Measurements from ENCODE around the gene RAB11FIP4. TPM values are rescaled to one million over a fixed set of nuclear protein-coding genes. Genes with fewer than 3 reads are reported as not detected.
A peak's percentile ranks its signal among the peaks of the same experiment; 100 is the strongest.

Gene RAB11FIP4
- total RNA-seq, 1 experiment from 2014 or later, result 5.3 TPM

- Histone ChIP-seq H3K9me3 (no peaks in the 10 kb centered on the region), H3K36me3 (no peaks in the 10 kb centered on the region), H3K4me3 (no peak overlapping the region), H3K27me3 (no peaks in the 10 kb centered on the region)
- no peak for DNase-seq
Measured at GRCh38 chr17:31541559-31541958, 150.1 kb downstream of the RAB11FIP4 start.

GRCh38 chr17:31544186-31544585 is 152.7 kb downstream of the RAB11FIP4 start:
- no peak for DNase-seq
- no peaks in the 10 kb centered on the region for H3K36me3 ChIP-seq
- no peak overlapping the region for H3K4me3 ChIP-seq
- no peaks in the 10 kb centered on the region for H3K27me3 ChIP-seq
- H3K9me3 ChIP-seq, result no peaks in the 10 kb centered on the region

DNA sequence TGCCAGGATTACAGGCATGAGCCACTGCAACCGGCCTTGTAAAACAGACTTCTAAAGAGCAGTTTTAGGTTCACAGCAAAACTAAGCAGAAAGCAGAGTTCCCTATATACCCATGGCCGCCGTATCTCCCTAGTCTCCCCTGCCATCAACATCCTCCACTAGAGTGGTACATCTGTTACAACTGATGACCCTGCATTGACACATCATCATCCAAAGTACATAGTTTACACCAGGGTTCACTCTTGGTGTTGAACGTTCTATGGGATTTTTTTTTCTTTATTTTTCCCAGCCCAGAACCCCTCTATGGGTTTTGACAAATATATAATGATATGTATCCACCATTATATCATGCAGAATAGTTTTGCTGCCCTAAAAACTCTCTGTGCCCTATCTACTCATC is 155.2 kb downstream of the RAB11FIP4 start:
- no peaks in the 10 kb centered on the region for H3K27me3 ChIP-seq
- no peak for DNase-seq
- no peak overlapping the region for H3K4me3 ChIP-seq
- H3K9me3 ChIP-seq, result no peaks in the 10 kb centered on the region
- H3K36me3 ChIP-seq, result no peaks in the 10 kb centered on the region

GRCh38 chr17:31548709-31549108 is 157.2 kb downstream of the RAB11FIP4 start:
- Histone ChIP-seq H3K36me3 (no peaks in the 10 kb centered on the region), H3K27me3 (no peaks in the 10 kb centered on the region), H3K4me3 (peak overlapping the region; percentile 92), H3K9me3 (no peaks in the 10 kb centered on the region)
- no peak for DNase-seq

GRCh38 chr17:31549121-31549524 is 157.6 kb downstream of the RAB11FIP4 start:
- H3K4me3 ChIP-seq, result peak overlapping the region; percentile 92
- no peaks in the 10 kb centered on the region for H3K27me3 ChIP-seq
- no peaks in the 10 kb centered on the region for H3K36me3 ChIP-seq
- DNase-seq, result no peak
- no peaks in the 10 kb centered on the region for H3K9me3 ChIP-seq

DNA sequence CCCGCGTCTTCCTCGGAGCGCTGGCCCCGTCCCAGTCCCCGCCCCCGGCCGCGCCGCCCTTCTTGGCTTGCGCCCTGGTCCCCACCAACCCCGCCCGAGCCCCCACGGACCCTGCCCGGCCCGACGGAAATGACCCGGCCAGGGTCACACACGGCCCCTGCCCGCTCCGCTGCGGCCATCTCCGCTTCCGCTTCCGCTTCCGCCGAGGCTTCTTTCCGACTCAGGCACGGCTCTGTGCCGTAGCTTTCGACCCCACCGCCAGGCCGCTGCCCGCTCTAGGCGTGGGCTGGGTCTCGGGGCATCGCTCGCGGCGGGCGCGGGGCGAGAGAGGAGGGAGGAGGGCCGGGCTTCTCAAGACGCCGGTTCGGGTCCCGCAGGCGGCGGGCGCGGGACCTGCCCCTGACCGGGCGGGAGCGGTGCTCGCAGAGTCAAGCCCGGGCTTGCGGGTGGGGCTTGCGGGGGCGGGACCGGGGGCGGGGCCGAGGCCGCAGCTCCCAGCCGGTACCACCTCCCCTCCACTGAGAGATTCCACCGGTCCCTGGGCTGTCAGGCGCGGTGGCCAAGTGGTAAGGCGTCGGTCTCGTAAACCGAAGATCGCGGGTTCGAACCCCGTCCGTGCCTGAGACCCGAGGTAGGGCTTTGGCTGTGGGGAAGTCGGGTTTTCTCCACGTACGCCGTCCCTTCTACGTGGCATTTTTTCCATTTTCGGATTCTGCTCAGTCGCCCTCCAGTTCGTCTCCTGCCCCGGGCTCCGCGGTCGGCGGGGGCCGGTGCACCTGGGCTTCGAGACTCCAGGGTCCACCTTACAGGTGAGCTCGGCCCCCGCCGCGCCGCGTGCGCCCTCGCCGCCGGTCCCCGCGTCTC is 158.3 kb downstream of the RAB11FIP4 start:
- H3K9me3 ChIP-seq, result no peaks in the 10 kb centered on the region
- peak; percentile 91 for DNase-seq
- peak overlapping the region; percentile 92 for H3K4me3 ChIP-seq
- no peaks in the 10 kb centered on the region for H3K27me3 ChIP-seq
- no peaks in the 10 kb centered on the region for H3K36me3 ChIP-seq

DNA sequence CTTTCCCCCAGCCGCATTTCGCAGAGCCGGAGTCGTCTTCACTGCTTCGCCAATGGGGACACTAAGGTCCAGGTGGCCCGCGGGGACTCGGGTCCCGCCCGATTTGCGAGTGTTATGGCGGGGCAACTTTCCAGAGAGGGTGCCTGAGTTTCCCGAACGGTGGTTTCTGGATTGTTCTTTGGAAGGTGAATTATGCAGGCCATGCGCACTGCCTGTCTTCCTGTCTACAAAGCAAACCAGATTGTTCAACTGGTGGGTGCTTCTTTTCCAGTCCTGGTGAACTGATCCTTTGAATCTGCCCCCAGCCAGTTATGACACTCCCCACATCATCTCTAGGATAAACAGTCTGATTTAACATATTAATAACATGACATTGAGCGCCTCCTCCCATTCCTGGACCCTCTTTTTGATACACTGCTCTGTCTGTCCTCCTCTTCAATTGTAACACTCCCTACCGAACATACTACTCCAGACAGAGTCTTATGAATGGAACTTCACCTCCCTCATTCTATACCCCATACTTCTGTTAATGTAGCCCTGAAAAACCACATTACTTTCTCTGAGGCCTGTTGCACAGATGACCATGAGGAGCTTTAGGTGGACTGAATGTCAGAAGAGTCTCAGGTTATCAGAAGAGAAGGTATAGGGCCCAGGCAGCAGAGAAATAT is 159.0 kb downstream of the RAB11FIP4 start:
- H3K4me3 ChIP-seq, result peak overlapping the region; percentile 92
- DNase-seq, result no peak
- H3K36me3 ChIP-seq, result no peaks in the 10 kb centered on the region
- H3K27me3 ChIP-seq, result no peaks in the 10 kb centered on the region
- no peaks in the 10 kb centered on the region for H3K9me3 ChIP-seq

DNA sequence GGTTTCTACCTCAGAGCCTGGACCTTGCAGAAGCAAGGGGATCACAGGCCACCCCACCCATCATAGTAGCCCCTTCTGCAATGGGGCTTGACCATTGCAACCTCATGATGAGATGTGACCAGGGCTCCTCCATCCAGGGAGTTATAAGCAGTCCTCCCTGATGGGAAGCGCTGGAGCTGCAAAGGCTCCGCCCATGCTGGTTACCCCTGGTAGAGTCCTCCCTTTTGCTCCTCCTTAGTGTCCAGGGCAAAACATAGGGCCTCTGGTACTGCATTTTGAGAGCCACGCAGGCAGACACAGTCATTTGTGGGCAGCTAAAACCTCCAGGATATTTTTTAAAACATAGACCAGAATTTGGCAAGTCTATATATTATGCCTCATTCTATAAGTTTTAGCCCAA is 161.1 kb downstream of the RAB11FIP4 start:
- Histone ChIP-seq H3K36me3 (no peaks in the 10 kb centered on the region), H3K4me3 (no peak overlapping the region), H3K27me3 (no peaks in the 10 kb centered on the region), H3K9me3 (no peaks in the 10 kb centered on the region)
- DNase-seq, result no peak

GRCh38 chr17:31553506-31553905 is 162.0 kb downstream of the RAB11FIP4 start:
- Histone ChIP-seq H3K4me3 (no peak overlapping the region), H3K36me3 (no peaks in the 10 kb centered on the region), H3K27me3 (no peaks in the 10 kb centered on the region), H3K9me3 (no peaks in the 10 kb centered on the region)
- DNase-seq, result no peak

DNA sequence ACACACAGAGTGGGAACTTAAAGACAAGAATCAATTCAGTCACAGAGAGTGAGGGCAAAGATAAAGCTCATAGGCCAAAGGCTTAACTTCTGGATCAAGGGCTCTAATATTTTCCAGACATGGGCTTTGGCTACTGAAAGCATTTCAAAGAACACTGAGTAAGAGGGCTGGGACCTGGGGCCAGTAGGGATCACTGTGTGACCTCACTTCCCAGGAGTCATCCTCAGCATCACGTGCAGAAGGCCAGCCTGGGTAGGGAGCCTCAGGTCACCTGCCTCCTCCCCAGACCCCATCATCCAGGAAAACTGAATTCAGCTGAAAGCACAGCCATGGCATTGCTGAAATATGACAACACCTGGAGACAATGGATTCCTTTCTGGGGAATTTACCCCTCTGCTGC is 163.5 kb downstream of the RAB11FIP4 start:
- H3K27me3 ChIP-seq, result no peaks in the 10 kb centered on the region
- peaks cover 5% of the 10 kb centered on the region for H3K36me3 ChIP-seq
- no peak overlapping the region for H3K4me3 ChIP-seq
- DNase-seq, result peak; percentile 71
- H3K9me3 ChIP-seq, result no peaks in the 10 kb centered on the region

DNA sequence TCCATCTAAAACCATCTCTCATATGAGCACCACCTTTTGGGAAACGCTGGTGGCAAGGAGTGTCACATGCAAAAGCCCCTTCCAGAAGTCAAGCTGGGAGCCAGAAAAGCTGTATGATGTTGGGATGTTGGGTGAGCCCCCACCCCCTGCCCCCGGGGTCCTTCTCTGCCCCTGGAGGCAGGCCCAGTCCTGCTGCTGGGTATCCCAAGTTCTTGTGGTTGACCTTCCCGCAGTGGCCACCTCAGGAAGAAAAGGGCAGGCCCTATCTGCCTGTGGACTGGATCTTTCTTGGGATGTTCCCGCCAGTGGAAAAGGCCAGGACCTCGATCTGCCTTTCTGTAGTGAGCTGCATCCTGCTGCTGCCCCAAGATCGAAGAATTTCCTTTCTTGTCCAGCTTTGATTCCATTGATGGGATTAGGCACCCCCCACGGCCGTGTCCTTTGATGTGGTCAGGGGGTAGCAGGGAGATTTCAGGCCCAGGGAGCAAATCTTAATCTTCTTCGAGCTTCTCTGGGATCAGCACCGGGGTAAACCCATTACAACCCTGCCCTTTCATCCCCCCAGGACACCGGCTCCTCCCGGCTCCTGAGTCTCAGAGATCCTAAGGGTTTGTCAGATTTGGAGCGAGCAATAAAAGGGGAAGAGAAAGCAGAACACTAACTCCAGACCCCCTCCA is 165.6 kb downstream of the RAB11FIP4 start:
- no peak overlapping the region for H3K4me3 ChIP-seq
- no peak for DNase-seq
- no peaks in the 10 kb centered on the region for H3K9me3 ChIP-seq

DNA sequence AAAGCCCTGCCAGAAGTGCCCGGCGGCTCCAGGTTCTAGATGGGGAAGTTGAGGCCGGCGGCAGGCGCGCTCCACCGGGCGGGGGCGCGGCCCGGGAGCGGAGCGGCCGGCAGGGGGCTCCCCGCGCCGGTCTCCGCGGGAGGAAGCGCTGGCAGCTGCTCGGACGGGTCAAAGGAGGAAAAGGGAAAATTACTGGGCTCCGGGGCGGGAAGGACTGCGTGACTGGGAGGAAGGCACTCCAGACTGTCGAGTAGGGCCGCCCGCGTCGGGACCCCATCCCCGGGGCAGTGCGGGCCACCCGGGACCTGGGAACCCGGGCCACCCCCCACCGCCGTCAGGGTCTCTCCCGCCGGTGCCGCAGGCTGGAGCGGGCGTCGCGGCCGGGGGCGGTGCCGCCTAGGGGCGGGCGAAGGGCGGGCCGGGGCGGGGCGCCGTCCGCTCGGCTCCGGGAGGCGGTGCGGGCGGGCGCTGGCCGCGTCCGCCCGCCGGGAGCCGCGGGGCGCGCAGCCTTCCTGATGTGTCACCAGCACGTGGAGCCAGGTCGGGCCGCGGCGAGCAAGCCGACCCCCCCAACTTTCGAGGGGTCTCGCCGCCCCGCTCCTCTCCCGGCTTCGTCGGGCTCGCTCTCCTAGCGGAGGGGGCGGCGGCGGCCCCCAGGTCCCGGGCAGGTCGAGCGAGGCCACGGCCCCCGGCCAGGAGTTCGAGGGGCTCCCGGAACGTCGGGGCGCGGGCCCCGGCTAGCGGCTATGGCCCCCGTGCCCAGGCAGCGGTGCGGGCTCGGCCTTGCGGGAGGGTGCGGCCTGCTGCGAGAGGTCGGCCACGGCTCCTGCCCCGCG is 167.5 kb downstream of the RAB11FIP4 start:
- Histone ChIP-seq H3K36me3 (peaks cover 43% of the 10 kb centered on the region), H3K9me3 (no peaks in the 10 kb centered on the region), H3K4me3 (peak overlapping the region; percentile 90), H3K27me3 (no peaks in the 10 kb centered on the region)
- DNase-seq, result peak; percentile 86

More for the DNA sequence above, 165.6 kb downstream of the RAB11FIP4 start:
- no peaks in the 10 kb centered on the region for H3K27me3 ChIP-seq
- peaks cover 26% of the 10 kb centered on the region for H3K36me3 ChIP-seq

DNA sequence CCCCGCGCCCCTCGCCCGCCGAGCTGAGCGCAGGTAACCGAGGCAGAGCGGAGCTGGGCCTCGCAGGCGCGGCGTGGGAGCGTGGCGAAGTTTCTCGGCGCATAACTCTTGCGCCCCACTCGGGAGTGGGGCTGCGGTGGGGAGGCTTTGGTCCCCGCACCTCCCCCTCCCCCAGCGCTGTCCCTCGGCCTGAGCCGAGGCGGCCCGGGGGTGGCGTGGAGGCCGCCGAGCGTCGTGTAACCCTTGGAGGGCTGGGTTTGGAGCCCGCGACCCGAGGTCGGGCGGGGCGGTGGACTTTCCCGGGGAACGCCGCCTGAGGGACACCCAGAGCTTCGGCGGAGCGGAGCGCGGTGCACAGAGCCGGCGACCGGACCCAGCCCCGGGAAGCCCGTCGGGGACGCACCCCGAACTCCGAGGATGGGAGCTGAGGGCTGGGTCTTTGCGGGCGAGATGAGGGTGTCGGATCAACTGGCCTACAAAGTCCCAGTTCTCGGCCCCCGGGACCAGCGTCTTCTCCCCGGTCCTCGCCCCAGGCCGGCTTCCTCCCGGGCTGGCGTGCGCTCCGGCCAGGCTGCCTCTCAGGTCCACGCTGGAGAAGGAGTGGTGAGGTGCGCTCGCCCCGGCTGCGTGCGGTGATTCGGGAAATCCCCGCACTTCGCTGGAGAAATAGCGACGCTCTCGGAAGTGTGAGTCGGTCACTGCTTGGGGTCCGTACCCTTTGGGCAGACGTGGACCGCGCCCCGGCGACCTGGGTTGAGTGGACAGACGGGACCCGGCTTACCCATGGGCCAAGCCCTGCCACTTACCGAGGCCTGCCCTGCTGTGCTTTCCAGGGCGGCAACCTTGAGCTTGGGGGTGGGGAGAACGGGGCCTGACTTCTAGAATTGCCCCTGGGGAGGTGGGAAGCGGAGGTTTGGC is 168.4 kb downstream of the RAB11FIP4 start:
- no peaks in the 10 kb centered on the region for H3K9me3 ChIP-seq
- peak; percentile 49 for DNase-seq

DNA sequence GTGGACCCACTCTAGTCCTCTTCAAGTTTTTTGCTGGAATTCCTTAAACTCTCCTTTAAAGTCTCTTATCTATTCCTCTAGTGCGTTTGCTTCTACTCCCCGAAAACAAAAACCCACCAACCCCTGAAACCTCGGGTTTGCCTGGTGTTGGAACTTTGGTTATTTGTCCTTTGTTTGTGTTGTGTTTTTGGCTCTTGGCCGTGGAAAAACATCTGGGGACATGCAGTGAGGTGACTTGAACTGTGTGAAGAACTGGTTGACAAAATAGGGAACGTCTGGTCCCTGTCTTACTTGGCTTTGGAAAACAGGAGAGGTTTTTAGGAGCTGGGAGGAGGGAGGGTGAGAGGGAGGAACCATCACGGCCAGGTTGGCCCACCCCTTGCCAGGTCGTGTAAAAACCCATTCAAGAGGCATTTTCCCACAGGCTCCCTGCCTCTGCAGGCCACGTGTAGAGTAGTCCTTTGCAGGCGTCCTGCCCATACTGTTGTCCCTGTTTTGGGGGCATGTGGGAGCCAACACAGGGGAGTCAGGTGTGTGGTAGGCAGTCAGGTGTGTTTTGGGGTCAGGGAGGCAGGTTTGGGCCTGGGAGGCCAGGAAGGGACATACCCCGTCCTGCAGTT is 169.3 kb downstream of the RAB11FIP4 start:
- Histone ChIP-seq H3K9me3 (no peaks in the 10 kb centered on the region), H3K27me3 (no peaks in the 10 kb centered on the region), H3K36me3 (peaks cover 61% of the 10 kb centered on the region), H3K4me3 (peak overlapping the region; percentile 90)
- DNase-seq, result peak; percentile 54

More for the DNA sequence above, 168.4 kb downstream of the RAB11FIP4 start:
- H3K4me3 ChIP-seq, result peak overlapping the region; percentile 90
- H3K27me3 ChIP-seq, result no peaks in the 10 kb centered on the region
- H3K36me3 ChIP-seq, result peaks cover 52% of the 10 kb centered on the region
